Endothelial cell of umbilical vein (primary cell): Measurements from ENCODE around the gene KCNK1.

ENCODE experiments used
- CTCF ChIP-seq, 2 donors: IDR thresholded peaks; 1 replicate in 1 of 2; 2 replicates in 1 of 2; pipeline ENCODE4 v1.5.1; 2011; ENCODE audit warnings: low read length in 2 of 2, mild to moderate bottlenecking in 2 of 2, moderate library complexity in 2 of 2, control low read depth in 1 of 2, inconsistent platforms in 1 of 2, low read depth in 1 of 2; ENCODE audit not compliant: insufficient read depth in 1 of 2; ENCODE audit errors: extremely low read depth in 1 of 2
- EZH2 ChIP-seq: IDR thresholded peaks from 2 replicates; pipeline ENCODE4 v1.6.1; 2012; ENCODE audit warnings: borderline replicate concordance, low read depth, mild to moderate bottlenecking, moderate library complexity, low read length, inconsistent platforms; ENCODE audit not compliant: severe bottlenecking
- FOS ChIP-seq: IDR thresholded peaks from 2 replicates; pipeline ENCODE4 v1.6.1; 2011; ENCODE audit warnings: mild to moderate bottlenecking, low read length, moderate library complexity, borderline replicate concordance; ENCODE audit not compliant: insufficient read depth
- GATA2 ChIP-seq: IDR thresholded peaks from 2 replicates; pipeline ENCODE4 v1.7.0; 2011; ENCODE audit warnings: low read depth, mild to moderate bottlenecking, moderate library complexity, mixed read lengths, low read length; ENCODE audit not compliant: insufficient read length, insufficient read depth
- MAX ChIP-seq: IDR thresholded peaks from 2 replicates; pipeline ENCODE4 v1.6.1; 2011; ENCODE audit not compliant: insufficient read depth, insufficient read length
- MYC ChIP-seq: IDR thresholded peaks from one replicate; pipeline ENCODE4 v1.6.1; 2011; ENCODE audit warnings: mild to moderate bottlenecking, low read depth, low read length
- POLR2A ChIP-seq: IDR thresholded peaks from 2 replicates; pipeline ENCODE4 v1.6.1; 2012; ENCODE audit warnings: low read depth, mild to moderate bottlenecking, control low read depth, low read length
- POLR2AphosphoS5 ChIP-seq: IDR thresholded peaks from 2 replicates; pipeline ENCODE4 v1.6.1; 2012; ENCODE audit warnings: low read depth, mild to moderate bottlenecking, control low read depth, low read length, moderate library complexity; ENCODE audit not compliant: insufficient read depth

- no peak for TF ChIP-seq EZH2
- no peak for TF ChIP-seq POLR2AphosphoS5
- no peak for TF ChIP-seq CTCF (IDR thresholded peaks at IDR 0.05; ENCODE audit: extremely low read depth in 1 of 2, insufficient read depth in 1 of 2, low read depth in 1 of 2, low read length in 2 of 2)
- TF ChIP-seq POLR2A: no peak
- TF ChIP-seq MAX: no peak
- no peak for TF ChIP-seq MYC
- TF ChIP-seq FOS: no peak
- no peak for TF ChIP-seq GATA2
Observed at GRCh38 chr1:233707153-233707879, 93.4 kb downstream of the KCNK1 start.
